Caco-2 (cell line): ENCODE results near the gene ACSBG1. TPM values are rescaled to one million over a fixed set of nuclear protein-coding genes. Genes with fewer than 3 reads are reported as not detected.

Source experiments
- BruUV-seq: library from RNA; stranded (reverse); fragments of 400-500 nt; replicated peaks from 2 replicates; lab custom pipeline; 2021; lab: Mats Ljungman, UMichigan
- CTCF ChIA-PET: fragments of 300-600 bp; sonication (Branson Sonifier 250); formaldehyde crosslinking; loops from one replicate; lab custom pipeline; 2022; ENCODE audit warnings: antibody characterized with exemption; lab: Charles Lee
- POLR2A ChIA-PET: fragments of 300-600 bp; sonication (Branson Sonifier 250); formaldehyde crosslinking; loops from one replicate; lab custom pipeline; 2022; ENCODE audit warnings: antibody characterized with exemption; lab: Charles Lee
- DNase-seq, 2 experiments: peaks; one replicate each; pipeline versions ENCODE4 v3.0.0 to v3.0.0-alpha.2; 2020 to 2022
- H3K27me3 ChIP-seq: replicated peaks from 2 replicates; pipeline ENCODE4 v1.6.0; 2011; ENCODE audit warnings: low read length; ENCODE audit not compliant: control insufficient read depth, insufficient read depth
- H3K36me3 ChIP-seq: 2 replicates; pipeline ENCODE4 v1.5.1; 2011; ENCODE audit warnings: low read length; ENCODE audit not compliant: control insufficient read depth, insufficient read depth
- H3K4me1 ChIP-seq: fragments of 250-450 bp; sonication (Bioruptor Pico); 2 replicates; pipeline ENCODE4 v1.5.1; 2020; ENCODE audit warnings: mild to moderate bottlenecking
- H3K4me3 ChIP-seq: 2 replicates; pipeline ENCODE4 v1.5.1; 2011; ENCODE audit warnings: low read depth, mild to moderate bottlenecking, control low read depth, low read length
- H3K9me3 ChIP-seq: fragments of 250-450 bp; sonication (Bioruptor Pico); 2 replicates; pipeline ENCODE4 v1.5.1; 2020; ENCODE audit warnings: mild to moderate bottlenecking, moderate library complexity
- H3K27ac Mint-ChIP-seq: one replicate; pipeline ENCODE4 v1.8.0; 2022; ENCODE audit warnings: mixed read lengths; ENCODE audit not compliant: unreplicated experiment
- H3K27me3 Mint-ChIP-seq: one replicate; pipeline ENCODE4 v1.8.0; 2022; ENCODE audit warnings: mixed read lengths; ENCODE audit not compliant: insufficient read depth, unreplicated experiment
- H3K36me3 Mint-ChIP-seq: one replicate; pipeline ENCODE4 v1.8.0; 2022; ENCODE audit warnings: mild to moderate bottlenecking, mixed read lengths; ENCODE audit not compliant: insufficient read depth, unreplicated experiment
- H3K4me1 Mint-ChIP-seq: one replicate; pipeline ENCODE4 v1.8.0; 2022; ENCODE audit warnings: low read depth, mixed read lengths; ENCODE audit not compliant: unreplicated experiment
- H3K4me3 Mint-ChIP-seq: one replicate; pipeline ENCODE4 v1.8.0; 2022; ENCODE audit warnings: mild to moderate bottlenecking, moderate library complexity, mixed read lengths; ENCODE audit not compliant: unreplicated experiment
- H3K9me3 Mint-ChIP-seq: one replicate; pipeline ENCODE4 v1.8.0; 2022; ENCODE audit warnings: mixed read lengths; ENCODE audit not compliant: unreplicated experiment
- CTCF ChIP-seq, 2 experiments: fragments of 200-600 bp in 1 of 2; IDR thresholded peaks; 1 replicate in 1 of 2; 2 replicates in 1 of 2; pipeline versions ENCODE4 v1.5.1 to v1.8.0; 2011 to 2022; ENCODE audit warnings: antibody characterized with exemption in 1 of 2, control low read depth in 1 of 2, inconsistent platforms in 1 of 2, low read depth in 1 of 2, low read length in 1 of 2, mild to moderate bottlenecking in 1 of 2, moderate library complexity in 1 of 2; ENCODE audit not compliant: insufficient read depth in 1 of 2, severe bottlenecking in 1 of 2, unreplicated experiment in 1 of 2
- intact Hi-C: fragments of 100-400 bp; cut with micrococcal nuclease; formaldehyde crosslinking; loops from one replicate; pipeline ENCODE4 v1.10.0; 2022; ENCODE audit not compliant: unreplicated experiment
- total RNA-seq: library from RNA; stranded (reverse); gene quantifications from 2 replicates; pipeline ENCODE4 v1.2.3, GENCODE V29; 2022

ACSBG1 gene
- total RNA-seq, 1 experiment from 2014 or later = not detected

DNA sequence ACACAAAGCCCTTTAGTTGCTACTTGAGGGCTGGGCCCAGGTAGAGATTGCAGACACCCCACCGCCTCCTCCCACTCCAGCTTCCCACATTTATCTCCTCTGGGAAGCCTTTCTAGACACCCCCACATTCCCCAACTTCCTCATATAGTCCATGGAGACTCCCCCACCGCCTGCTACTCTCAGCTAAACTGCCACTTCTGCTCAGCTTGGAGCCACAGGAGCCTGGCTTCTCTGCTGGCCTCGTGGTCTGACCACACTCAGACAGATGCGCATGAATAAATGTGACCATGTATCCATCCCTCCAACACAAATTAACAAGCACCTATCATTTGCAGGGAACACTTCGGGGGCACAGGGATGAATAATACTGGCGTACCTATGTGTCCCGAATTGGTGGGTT lies 10.5 kb upstream of the ACSBG1 start:
- Mint-ChIP-seq H3K27me3 (no peaks in the 10 kb centered on the region), H3K4me3 (no peak overlapping the region), H3K36me3 (no peaks in the 10 kb centered on the region), H3K27ac (no peak overlapping the region), H3K9me3 (no peaks in the 10 kb centered on the region), H3K4me1 (peaks cover 6% of the 10 kb centered on the region)
- intact Hi-C loops = loop anchor here (5.0 kb wide), 2 partner anchors 113 to 338 kb away; partner anchors contain the start of gene CIB2
- H3K36me3 ChIP-seq = no peaks in the 10 kb centered on the region
- BruUV-seq = no TSS peak
- H3K4me3 ChIP-seq = no peak overlapping the region
- H3K27me3 ChIP-seq = no peaks in the 10 kb centered on the region
- no peak for TF ChIP-seq CTCF (IDR thresholded peaks at IDR 0.05; ENCODE audit: insufficient read depth in 1 of 2, low read depth in 1 of 2, low read length in 1 of 2, severe bottlenecking in 1 of 2, unreplicated experiment in 1 of 2)
- H3K4me1 ChIP-seq = peaks cover 8% of the 10 kb centered on the region; the same call in 1 of the 2 replicates
- H3K9me3 ChIP-seq = no peaks in the 10 kb centered on the region
- ChIA-PET CTCF (no interaction called here), POLR2A (interaction anchor here (0.6 kb wide), 1 partner anchor 295 kb away, joined by 3 read pairs; no protein-coding TSS in a partner anchor)
- DNase-seq = no peak

GRCh38 chr15:78244101-78244500 lies 9.7 kb upstream of the ACSBG1 start:
- BruUV-seq = no TSS peak

GRCh38 chr15:78243491-78243941 lies 9.2 kb upstream of the ACSBG1 start:
- POLR2A ChIA-PET = no interaction called here
- no peak overlapping the region for H3K4me3 ChIP-seq
- Mint-ChIP-seq H3K4me1 (peaks cover 6% of the 10 kb centered on the region), H3K36me3 (no peaks in the 10 kb centered on the region), H3K9me3 (no peaks in the 10 kb centered on the region), H3K27ac (no peak overlapping the region), H3K4me3 (no peak overlapping the region), H3K27me3 (no peaks in the 10 kb centered on the region)
- H3K36me3 ChIP-seq = no peaks in the 10 kb centered on the region
- intact Hi-C loops = loop anchor here (5.0 kb wide), 2 partner anchors 111 to 336 kb away; partner anchors contain the start of gene CIB2
- BruUV-seq = no TSS peak
- H3K9me3 ChIP-seq = no peaks in the 10 kb centered on the region
- DNase-seq = no peak
- peaks cover 8% of the 10 kb centered on the region; the same call in 1 of the 2 replicates for H3K4me1 ChIP-seq
- no peaks in the 10 kb centered on the region for H3K27me3 ChIP-seq
- no peak for TF ChIP-seq CTCF (IDR thresholded peaks at IDR 0.05; ENCODE audit: insufficient read depth in 1 of 2, low read depth in 1 of 2, low read length in 1 of 2, severe bottlenecking in 1 of 2, unreplicated experiment in 1 of 2)
- CTCF ChIA-PET = interaction anchor here (0.5 to 4.3 kb wide), 4 partner anchors 48 to 135 kb away, joined by 3 to 21 read pairs (median 4); no protein-coding TSS in a partner anchor

More at GRCh38 chr15:78244101-78244500, 9.7 kb upstream of the ACSBG1 start:
- ChIA-PET POLR2A (interaction anchor here (0.6 kb wide), 1 partner anchor 296 kb away, joined by 3 read pairs; no protein-coding TSS in a partner anchor), CTCF (interaction anchor here (0.5 to 1.0 kb wide), 2 partner anchors 48 to 131 kb away, joined by 4 read pairs; no protein-coding TSS in a partner anchor)
- H3K27me3 Mint-ChIP-seq = no peaks in the 10 kb centered on the region
- H3K36me3 Mint-ChIP-seq = no peaks in the 10 kb centered on the region
- TF ChIP-seq CTCF (IDR thresholded peaks at IDR 0.05; ENCODE audit: insufficient read depth in 1 of 2, low read depth in 1 of 2, low read length in 1 of 2, severe bottlenecking in 1 of 2, unreplicated experiment in 1 of 2) = no peak
- H3K4me3 Mint-ChIP-seq = no peak overlapping the region
- no peaks in the 10 kb centered on the region for H3K9me3 Mint-ChIP-seq
- H3K4me1 ChIP-seq = peaks cover 8% of the 10 kb centered on the region; the same call in 1 of the 2 replicates
- H3K27me3 ChIP-seq = no peaks in the 10 kb centered on the region
- intact Hi-C loops = loop anchor here (5.0 kb wide), 2 partner anchors 112 to 337 kb away; partner anchors contain the start of gene CIB2
- no peak for DNase-seq
- H3K4me3 ChIP-seq = no peak overlapping the region
- H3K27ac Mint-ChIP-seq = no peak overlapping the region
- peaks cover 6% of the 10 kb centered on the region for H3K4me1 Mint-ChIP-seq
- no peaks in the 10 kb centered on the region for H3K9me3 ChIP-seq
- no peaks in the 10 kb centered on the region for H3K36me3 ChIP-seq
